Right lobe of liver (tissue), 4 donors: ENCODE data around the gene GALNS.

Source experiments
- POLR2A ChIP-seq: fragments of 450-650 bp; IDR thresholded peaks from one replicate; pipeline ENCODE4 v1.6.1; 2017; ENCODE audit warnings: antibody characterized with exemption, mild to moderate bottlenecking
- TF ChIP-seq, protein P1 (sequence below), 4 donors: fragments of 200-600 bp in 3 of 4; fragments of 450-650 bp in 1 of 4; IDR thresholded peaks; one replicate each; pipeline versions ENCODE4 v1.5.1 to v1.8.0; 2016 to 2022; ENCODE audit warnings: antibody characterized with exemption in 4 of 4, mild to moderate bottlenecking in 2 of 4
- donor health status: DM: no; HTN: no; CAD: no.
- donor health status: DM: no; HTN: no; CAD: no.
- donor health status: DM: no; HTN: yes; CAD: no.

DNA sequence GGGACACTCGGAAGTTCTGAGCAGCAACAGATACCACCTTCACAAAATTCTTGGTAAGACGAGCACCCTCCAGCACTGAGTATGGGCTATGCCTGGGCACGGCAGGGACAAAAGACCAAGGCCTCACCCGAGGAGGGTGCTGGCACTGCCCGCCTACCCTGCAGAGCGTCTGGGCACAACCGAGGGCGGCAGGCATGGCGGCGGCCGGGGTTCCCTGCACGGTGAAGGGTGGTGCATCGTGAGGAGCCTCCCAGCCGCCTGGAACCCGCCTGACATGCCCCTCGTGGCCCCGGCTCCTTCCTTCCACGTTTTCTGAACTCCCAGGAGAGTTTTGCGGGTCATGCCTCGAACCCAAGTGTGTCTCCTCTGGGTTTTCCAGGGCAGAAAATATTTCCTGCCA, 18.9 kb downstream of the GALNS start:
- TF ChIP-seq, protein P1, sequence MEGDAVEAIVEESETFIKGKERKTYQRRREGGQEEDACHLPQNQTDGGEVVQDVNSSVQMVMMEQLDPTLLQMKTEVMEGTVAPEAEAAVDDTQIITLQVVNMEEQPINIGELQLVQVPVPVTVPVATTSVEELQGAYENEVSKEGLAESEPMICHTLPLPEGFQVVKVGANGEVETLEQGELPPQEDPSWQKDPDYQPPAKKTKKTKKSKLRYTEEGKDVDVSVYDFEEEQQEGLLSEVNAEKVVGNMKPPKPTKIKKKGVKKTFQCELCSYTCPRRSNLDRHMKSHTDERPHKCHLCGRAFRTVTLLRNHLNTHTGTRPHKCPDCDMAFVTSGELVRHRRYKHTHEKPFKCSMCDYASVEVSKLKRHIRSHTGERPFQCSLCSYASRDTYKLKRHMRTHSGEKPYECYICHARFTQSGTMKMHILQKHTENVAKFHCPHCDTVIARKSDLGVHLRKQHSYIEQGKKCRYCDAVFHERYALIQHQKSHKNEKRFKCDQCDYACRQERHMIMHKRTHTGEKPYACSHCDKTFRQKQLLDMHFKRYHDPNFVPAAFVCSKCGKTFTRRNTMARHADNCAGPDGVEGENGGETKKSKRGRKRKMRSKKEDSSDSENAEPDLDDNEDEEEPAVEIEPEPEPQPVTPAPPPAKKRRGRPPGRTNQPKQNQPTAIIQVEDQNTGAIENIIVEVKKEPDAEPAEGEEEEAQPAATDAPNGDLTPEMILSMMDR (IDR thresholded peaks at IDR 0.05) = no peak
- no peak for TF ChIP-seq POLR2A
